Neuronal stem cell (in vitro differentiated cells): Measurements from ENCODE around the gene TRERF1.

Experiments used
- DNase-seq: peaks from one replicate; pipeline ENCODE4 v3.0.0-alpha.2; 2013; ENCODE audit warnings: low spot score
- H2AFZ ChIP-seq: one replicate; pipeline ENCODE4 v1.6.1; 2013; ENCODE audit warnings: mild to moderate bottlenecking, low read length, inconsistent platforms
- H2AK5ac ChIP-seq: 2 replicates; pipeline ENCODE4 v1.6.1; 2013; ENCODE audit warnings: low read depth, mild to moderate bottlenecking, inconsistent platforms, low read length, moderate library complexity, mixed read lengths
- H2BK120ac ChIP-seq: 2 replicates; pipeline ENCODE4 v1.6.1; 2013; ENCODE audit warnings: low read depth, mild to moderate bottlenecking, inconsistent platforms, low read length, moderate library complexity, mixed read lengths
- H2BK12ac ChIP-seq: one replicate; pipeline ENCODE4 v1.6.1; 2013; ENCODE audit warnings: low read length, inconsistent platforms
- H2BK15ac ChIP-seq: 2 replicates; pipeline ENCODE4 v1.6.1; 2013; ENCODE audit warnings: mild to moderate bottlenecking, low read length, inconsistent platforms, mixed read lengths
- H2BK5ac ChIP-seq: one replicate; pipeline ENCODE4 v1.6.1; 2013; ENCODE audit warnings: inconsistent platforms, mild to moderate bottlenecking, low read length, moderate library complexity
- H3K14ac ChIP-seq: one replicate; pipeline ENCODE4 v1.6.1; 2013; ENCODE audit warnings: low read length, inconsistent platforms
- H3K18ac ChIP-seq: 2 replicates; pipeline ENCODE4 v1.6.1; 2013; ENCODE audit warnings: low read length, inconsistent platforms
- H3K23ac ChIP-seq: 2 replicates; pipeline ENCODE4 v1.6.1; 2013; ENCODE audit warnings: low read depth, mild to moderate bottlenecking, mixed read lengths, low read length, inconsistent platforms; ENCODE audit not compliant: poor library complexity
- H3K27ac ChIP-seq: replicated peaks from 3 replicates; pipeline ENCODE4 v1.5.1; 2013; ENCODE audit warnings: low read length, inconsistent platforms
- H3K27me3 ChIP-seq, 3 experiments: 2 replicates each; pipeline ENCODE4 v1.6.1; 2013; ENCODE audit warnings: low read length in 3 of 3, mild to moderate bottlenecking in 2 of 3, inconsistent platforms in 1 of 3, low read depth in 1 of 3, mixed read lengths in 1 of 3, moderate library complexity in 1 of 3; ENCODE audit not compliant: control insufficient read depth in 3 of 3, insufficient read depth in 3 of 3
- H3K36me3 ChIP-seq, 2 donors: replicated peaks in 1 of 2; 2 replicates each; pipeline ENCODE4 v1.6.1; 2013; ENCODE audit warnings: low read length in 2 of 2; ENCODE audit not compliant: control insufficient read depth in 2 of 2, insufficient read depth in 2 of 2
- H3K4ac ChIP-seq: 2 replicates; pipeline ENCODE4 v1.6.1; 2013; ENCODE audit warnings: inconsistent platforms, mild to moderate bottlenecking, low read length, moderate library complexity
- H3K4me1 ChIP-seq, 2 donors: 1 replicate in 1 of 2; 2 replicates in 1 of 2; pipeline ENCODE4 v1.6.1; 2013; ENCODE audit warnings: low read length in 2 of 2, low read depth in 1 of 2; ENCODE audit not compliant: control insufficient read depth in 2 of 2, insufficient read depth in 1 of 2
- H3K4me2 ChIP-seq: one replicate; pipeline ENCODE4 v1.6.1; 2013; ENCODE audit warnings: mild to moderate bottlenecking, low read length, inconsistent platforms; ENCODE audit not compliant: insufficient read depth, poor library complexity, severe bottlenecking
- H3K4me3 ChIP-seq, 2 donors: 2 replicates each; pipeline ENCODE4 v1.5.1; 2013; ENCODE audit warnings: low read length in 2 of 2, mild to moderate bottlenecking in 2 of 2, inconsistent platforms in 1 of 2, moderate library complexity in 1 of 2
- H3K79me1 ChIP-seq: one replicate; pipeline ENCODE4 v1.6.1; 2013; ENCODE audit warnings: low read depth, mild to moderate bottlenecking, inconsistent platforms, low read length, moderate library complexity
- H3K9ac ChIP-seq: one replicate; pipeline ENCODE4 v1.6.1; 2013; ENCODE audit warnings: mild to moderate bottlenecking, low read depth, low read length, inconsistent platforms; ENCODE audit not compliant: poor library complexity
- H3K9me3 ChIP-seq, 2 donors: replicated peaks in 1 of 2; 2 replicates each; pipeline versions ENCODE3 to v1.6.1; 2013; ENCODE audit warnings: low read length in 2 of 2, mild to moderate bottlenecking in 2 of 2, inconsistent platforms in 1 of 2, low read depth in 1 of 2, mixed read lengths in 1 of 2, moderate library complexity in 1 of 2; ENCODE audit not compliant: control insufficient read depth in 2 of 2, insufficient read depth in 1 of 2
- H4K8ac ChIP-seq: one replicate; pipeline ENCODE4 v1.6.1; 2013; ENCODE audit warnings: low read depth, mild to moderate bottlenecking, inconsistent platforms, low read length, moderate library complexity
- H4K91ac ChIP-seq: one replicate; pipeline ENCODE4 v1.6.1; 2013; ENCODE audit warnings: low read length, low read depth, mild to moderate bottlenecking, inconsistent platforms; ENCODE audit not compliant: poor library complexity
- WGBS, 2 donors: extraction: QIAGEN DNeasy Blood & Tissue Kit; methylation state at CpG; one replicate each; pipeline ENCODE4 v1.1.7; 2013; ENCODE audit warnings: missing lambda C conversion rate in 2 of 2, mixed read lengths in 1 of 2; ENCODE audit not compliant: insufficient read length in 2 of 2, insufficient replicate concordance in 1 of 2; ENCODE audit errors: extremely low coverage in 2 of 2; 5-methylcytosine and 5-hydroxymethylcytosine counted together

Gene TRERF1

GRCh38 chr6:42264852-42265390, 186.8 kb downstream of the TRERF1 start:
- H3K27me3 ChIP-seq: no peaks in the 10 kb centered on the region
- no peak overlapping the region for H3K4me2 ChIP-seq
- H3K14ac ChIP-seq: no peak overlapping the region
- no peak overlapping the region for H2AFZ ChIP-seq
- H3K9ac ChIP-seq: no peak overlapping the region
- WGBS, 2 donors: no CpG with 5 or more reads among the region's 5 CpGs
- H2BK12ac ChIP-seq: no peak overlapping the region
- DNase-seq: no peak
- peaks cover 0 to 3% of the 10 kb centered on the region in 2 donors for H3K4me1 ChIP-seq
- no peaks in the 10 kb centered on the region for H3K79me1 ChIP-seq
- H3K4ac ChIP-seq: no peak overlapping the region
- H4K91ac ChIP-seq: no peak overlapping the region
- H3K36me3 ChIP-seq: peaks cover 20 to 40% of the 10 kb centered on the region in 2 donors
- no peak overlapping the region for H3K4me3 ChIP-seq
- H3K23ac ChIP-seq: no peak overlapping the region
- no peak overlapping the region for H3K18ac ChIP-seq
- no peak overlapping the region for H2BK15ac ChIP-seq
- no peak overlapping the region for H2BK5ac ChIP-seq
- no peak overlapping the region for H2AK5ac ChIP-seq
- H3K27ac ChIP-seq: no peak overlapping the region
- H2BK120ac ChIP-seq: no peak overlapping the region
- no peaks in the 10 kb centered on the region for H3K9me3 ChIP-seq
- H4K8ac ChIP-seq: no peak overlapping the region

GRCh38 chr6:42264162-42264851, 187.4 kb downstream of the TRERF1 start:
- no peak for DNase-seq
- Histone ChIP-seq H3K14ac (no peak overlapping the region), H3K9ac (no peak overlapping the region), H2BK120ac (no peak overlapping the region), H3K23ac (no peak overlapping the region), H3K4me3 (no peak overlapping the region), H2AFZ (no peak overlapping the region), H3K36me3 (peaks cover 17 to 35% of the 10 kb centered on the region in 2 donors), H3K9me3 (no peaks in the 10 kb centered on the region), H2BK12ac (no peak overlapping the region), H3K18ac (no peak overlapping the region), H3K4me1 (peaks cover 0 to 3% of the 10 kb centered on the region in 2 donors), H3K27ac (no peak overlapping the region), H4K91ac (no peak overlapping the region), H3K4me2 (no peak overlapping the region), H2BK15ac (no peak overlapping the region), H4K8ac (no peak overlapping the region), H3K79me1 (no peaks in the 10 kb centered on the region), H3K27me3 (no peaks in the 10 kb centered on the region), H2AK5ac (no peak overlapping the region), H2BK5ac (no peak overlapping the region), H3K4ac (no peak overlapping the region)
- WGBS, 2 donors: no CpG with 5 or more reads among the region's 10 CpGs

GRCh38 chr6:42263165-42263728, 188.5 kb downstream of the TRERF1 start:
- no peaks in the 10 kb centered on the region for H3K9me3 ChIP-seq
- no peak for DNase-seq
- no peak overlapping the region for H2AK5ac ChIP-seq
- no peaks in the 10 kb centered on the region for H3K79me1 ChIP-seq
- no peak overlapping the region for H2BK5ac ChIP-seq
- peaks cover 0 to 3% of the 10 kb centered on the region in 2 donors for H3K4me1 ChIP-seq
- peak overlapping the region; percentile 35 for H3K18ac ChIP-seq
- no peak overlapping the region for H2BK12ac ChIP-seq
- H3K27ac ChIP-seq: no peak overlapping the region
- H3K36me3 ChIP-seq: peaks cover 7 to 29% of the 10 kb centered on the region in 2 donors
- H3K9ac ChIP-seq: no peak overlapping the region
- H2BK120ac ChIP-seq: no peak overlapping the region
- H4K8ac ChIP-seq: no peak overlapping the region
- no CpG with 5 or more reads among the region's 24 CpGs for WGBS, 2 donors
- no peak overlapping the region for H4K91ac ChIP-seq
- H3K4me2 ChIP-seq: no peak overlapping the region
- H3K4ac ChIP-seq: no peak overlapping the region
- no peak overlapping the region for H3K14ac ChIP-seq
- H2AFZ ChIP-seq: no peak overlapping the region
- H3K23ac ChIP-seq: peak overlapping the region; percentile 81
- H2BK15ac ChIP-seq: no peak overlapping the region
- no peaks in the 10 kb centered on the region for H3K27me3 ChIP-seq
- H3K4me3 ChIP-seq: no peak overlapping the region

- Histone ChIP-seq H3K23ac (no peak overlapping the region), H4K8ac (no peak overlapping the region), H3K4me2 (no peak overlapping the region), H3K36me3 (peaks cover 4 to 42% of the 10 kb centered on the region in 2 donors), H4K91ac (no peak overlapping the region), H3K14ac (no peak overlapping the region), H3K27me3 (no peaks in the 10 kb centered on the region), H3K18ac (peak overlapping the region; percentile 5), H3K4ac (no peak overlapping the region), H3K9me3 (no peaks in the 10 kb centered on the region), H2AK5ac (peak overlapping the region; percentile 76), H3K79me1 (no peaks in the 10 kb centered on the region), H3K4me1 (peaks cover 0 to 5% of the 10 kb centered on the region in 2 donors), H2BK12ac (no peak overlapping the region), H3K27ac (no peak overlapping the region), H3K4me3 (no peak overlapping the region), H2BK15ac (peak overlapping the region; percentile 19), H2AFZ (no peak overlapping the region), H3K9ac (no peak overlapping the region), H2BK120ac (no peak overlapping the region), H2BK5ac (no peak overlapping the region)
- peak; percentile 17 for DNase-seq
- no CpG with 5 or more reads among the region's 11 CpGs for WGBS, 2 donors
Observed at GRCh38 chr6:42260972-42261371, 190.8 kb downstream of the TRERF1 start.
